ENCODE measurements around the gene IPO5. TPM values are rescaled to one million over a fixed set of nuclear protein-coding genes. Genes with fewer than 3 reads are reported as not detected.

Gene IPO5
- total RNA-seq, 1 experiment from 2014 or later, result 301 TPM

DNA sequence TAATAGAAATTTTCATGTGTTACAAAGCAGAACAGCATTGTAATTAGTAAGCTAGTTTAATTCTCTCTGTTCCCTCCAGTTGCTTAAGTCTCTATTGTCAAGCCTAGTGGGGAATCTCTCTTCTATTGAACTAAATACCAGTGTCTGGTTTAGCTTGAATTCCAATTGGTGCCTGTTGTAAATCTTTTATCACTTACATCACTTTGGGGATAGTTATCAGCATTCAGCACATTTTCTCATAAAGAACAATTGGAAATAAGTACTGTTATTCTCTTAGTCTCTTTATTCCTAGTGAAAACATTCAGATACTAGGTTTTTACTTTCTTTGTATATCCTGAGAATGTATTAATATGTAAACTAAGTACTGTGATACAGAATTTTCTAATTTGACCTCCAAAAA lies 25.2 kb downstream of the IPO5 start:
- Mint-ChIP-seq H3K4me1 (peaks cover 38% of the 10 kb centered on the region), H3K27ac (no peak overlapping the region), H3K4me3 (peak overlapping the region; percentile 89), H3K36me3 (peaks cover 18% of the 10 kb centered on the region), H3K27me3 (ENCODE audit: low read depth) (no peaks in the 10 kb centered on the region), H3K9me3 (no peaks in the 10 kb centered on the region)
- ChIA-PET CTCF (interaction anchor here (1.5 kb wide), 1 partner anchor 123 kb away, joined by 5 read pairs; no protein-coding TSS in a partner anchor), POLR2A (no interaction called here)
- DNase-seq (ENCODE audit: low spot score) (no peak), ATAC-seq (no peak)
- TF ChIP-seq EMX1 (CRISPR knock-in tag; IDR thresholded peaks at IDR 0.05), result no peak
- no peak for TF ChIP-seq FOXJ3 (CRISPR knock-in tag; IDR thresholded peaks at IDR 0.05; ENCODE audit: borderline replicate concordance)
- TF ChIP-seq RELA (CRISPR knock-in tag; IDR thresholded peaks at IDR 0.05; ENCODE audit: borderline replicate concordance), result no peak
- no peak for TF ChIP-seq NFYB (CRISPR knock-in tag; conservative IDR thresholded peaks at IDR 0.05; ENCODE audit: low read depth)
- TF ChIP-seq, protein P1, sequence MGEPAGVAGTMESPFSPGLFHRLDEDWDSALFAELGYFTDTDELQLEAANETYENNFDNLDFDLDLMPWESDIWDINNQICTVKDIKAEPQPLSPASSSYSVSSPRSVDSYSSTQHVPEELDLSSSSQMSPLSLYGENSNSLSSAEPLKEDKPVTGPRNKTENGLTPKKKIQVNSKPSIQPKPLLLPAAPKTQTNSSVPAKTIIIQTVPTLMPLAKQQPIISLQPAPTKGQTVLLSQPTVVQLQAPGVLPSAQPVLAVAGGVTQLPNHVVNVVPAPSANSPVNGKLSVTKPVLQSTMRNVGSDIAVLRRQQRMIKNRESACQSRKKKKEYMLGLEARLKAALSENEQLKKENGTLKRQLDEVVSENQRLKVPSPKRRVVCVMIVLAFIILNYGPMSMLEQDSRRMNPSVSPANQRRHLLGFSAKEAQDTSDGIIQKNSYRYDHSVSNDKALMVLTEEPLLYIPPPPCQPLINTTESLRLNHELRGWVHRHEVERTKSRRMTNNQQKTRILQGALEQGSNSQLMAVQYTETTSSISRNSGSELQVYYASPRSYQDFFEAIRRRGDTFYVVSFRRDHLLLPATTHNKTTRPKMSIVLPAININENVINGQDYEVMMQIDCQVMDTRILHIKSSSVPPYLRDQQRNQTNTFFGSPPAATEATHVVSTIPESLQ (CRISPR knock-in tag; IDR thresholded peaks at IDR 0.05), result no peak
- TF ChIP-seq, protein P2, sequence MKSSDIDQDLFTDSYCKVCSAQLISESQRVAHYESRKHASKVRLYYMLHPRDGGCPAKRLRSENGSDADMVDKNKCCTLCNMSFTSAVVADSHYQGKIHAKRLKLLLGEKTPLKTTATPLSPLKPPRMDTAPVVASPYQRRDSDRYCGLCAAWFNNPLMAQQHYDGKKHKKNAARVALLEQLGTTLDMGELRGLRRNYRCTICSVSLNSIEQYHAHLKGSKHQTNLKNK (CRISPR knock-in tag; IDR thresholded peaks at IDR 0.05), result no peak

DNA sequence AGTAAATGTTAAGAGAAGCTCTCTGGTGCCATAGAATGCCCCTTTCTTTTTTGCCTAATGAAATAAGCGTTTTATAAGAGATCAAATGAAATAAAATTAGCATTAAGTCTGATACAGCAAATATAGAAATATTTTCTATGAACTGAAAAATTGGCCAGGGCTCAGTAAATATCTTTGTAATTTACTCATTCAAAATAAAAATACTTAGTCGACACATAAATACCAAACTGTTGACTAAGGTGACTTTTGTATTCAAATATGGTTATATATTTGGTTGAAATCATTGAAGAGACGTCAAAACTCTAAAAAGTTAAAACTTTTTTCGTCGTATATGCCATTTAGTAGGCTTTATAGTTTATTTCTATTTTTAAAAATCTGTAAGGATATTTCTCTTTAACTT lies 25.6 kb downstream of the IPO5 start:
- H3K27ac Mint-ChIP-seq, result no peak overlapping the region
- H3K4me3 Mint-ChIP-seq, result peak overlapping the region; percentile 89
- no peak for ATAC-seq
- H3K27me3 Mint-ChIP-seq (ENCODE audit: low read depth), result no peaks in the 10 kb centered on the region
- TF ChIP-seq, protein P3, sequence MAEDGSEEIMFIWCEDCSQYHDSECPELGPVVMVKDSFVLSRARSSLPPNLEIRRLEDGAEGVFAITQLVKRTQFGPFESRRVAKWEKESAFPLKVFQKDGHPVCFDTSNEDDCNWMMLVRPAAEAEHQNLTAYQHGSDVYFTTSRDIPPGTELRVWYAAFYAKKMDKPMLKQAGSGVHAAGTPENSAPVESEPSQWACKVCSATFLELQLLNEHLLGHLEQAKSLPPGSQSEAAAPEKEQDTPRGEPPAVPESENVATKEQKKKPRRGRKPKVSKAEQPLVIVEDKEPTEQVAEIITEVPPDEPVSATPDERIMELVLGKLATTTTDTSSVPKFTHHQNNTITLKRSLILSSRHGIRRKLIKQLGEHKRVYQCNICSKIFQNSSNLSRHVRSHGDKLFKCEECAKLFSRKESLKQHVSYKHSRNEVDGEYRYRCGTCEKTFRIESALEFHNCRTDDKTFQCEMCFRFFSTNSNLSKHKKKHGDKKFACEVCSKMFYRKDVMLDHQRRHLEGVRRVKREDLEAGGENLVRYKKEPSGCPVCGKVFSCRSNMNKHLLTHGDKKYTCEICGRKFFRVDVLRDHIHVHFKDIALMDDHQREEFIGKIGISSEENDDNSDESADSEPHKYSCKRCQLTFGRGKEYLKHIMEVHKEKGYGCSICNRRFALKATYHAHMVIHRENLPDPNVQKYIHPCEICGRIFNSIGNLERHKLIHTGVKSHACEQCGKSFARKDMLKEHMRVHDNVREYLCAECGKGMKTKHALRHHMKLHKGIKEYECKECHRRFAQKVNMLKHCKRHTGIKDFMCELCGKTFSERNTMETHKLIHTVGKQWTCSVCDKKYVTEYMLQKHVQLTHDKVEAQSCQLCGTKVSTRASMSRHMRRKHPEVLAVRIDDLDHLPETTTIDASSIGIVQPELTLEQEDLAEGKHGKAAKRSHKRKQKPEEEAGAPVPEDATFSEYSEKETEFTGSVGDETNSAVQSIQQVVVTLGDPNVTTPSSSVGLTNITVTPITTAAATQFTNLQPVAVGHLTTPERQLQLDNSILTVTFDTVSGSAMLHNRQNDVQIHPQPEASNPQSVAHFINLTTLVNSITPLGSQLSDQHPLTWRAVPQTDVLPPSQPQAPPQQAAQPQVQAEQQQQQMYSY (CRISPR knock-in tag; IDR thresholded peaks at IDR 0.05), result no peak
- TF ChIP-seq TCF7 (CRISPR knock-in tag; IDR thresholded peaks at IDR 0.05; ENCODE audit: low read depth) (no peak), RELA (CRISPR knock-in tag; IDR thresholded peaks at IDR 0.05; ENCODE audit: borderline replicate concordance) (no peak), NR2C2 (CRISPR knock-in tag; IDR thresholded peaks at IDR 0.05) (no peak), ZNF121 (CRISPR knock-in tag; IDR thresholded peaks at IDR 0.05) (no peak), TEAD4 (CRISPR knock-in tag; IDR thresholded peaks at IDR 0.05) (no peak), KAT7 (CRISPR knock-in tag; IDR thresholded peaks at IDR 0.05; ENCODE audit: borderline replicate concordance) (no peak)
- TF ChIP-seq, protein P4, sequence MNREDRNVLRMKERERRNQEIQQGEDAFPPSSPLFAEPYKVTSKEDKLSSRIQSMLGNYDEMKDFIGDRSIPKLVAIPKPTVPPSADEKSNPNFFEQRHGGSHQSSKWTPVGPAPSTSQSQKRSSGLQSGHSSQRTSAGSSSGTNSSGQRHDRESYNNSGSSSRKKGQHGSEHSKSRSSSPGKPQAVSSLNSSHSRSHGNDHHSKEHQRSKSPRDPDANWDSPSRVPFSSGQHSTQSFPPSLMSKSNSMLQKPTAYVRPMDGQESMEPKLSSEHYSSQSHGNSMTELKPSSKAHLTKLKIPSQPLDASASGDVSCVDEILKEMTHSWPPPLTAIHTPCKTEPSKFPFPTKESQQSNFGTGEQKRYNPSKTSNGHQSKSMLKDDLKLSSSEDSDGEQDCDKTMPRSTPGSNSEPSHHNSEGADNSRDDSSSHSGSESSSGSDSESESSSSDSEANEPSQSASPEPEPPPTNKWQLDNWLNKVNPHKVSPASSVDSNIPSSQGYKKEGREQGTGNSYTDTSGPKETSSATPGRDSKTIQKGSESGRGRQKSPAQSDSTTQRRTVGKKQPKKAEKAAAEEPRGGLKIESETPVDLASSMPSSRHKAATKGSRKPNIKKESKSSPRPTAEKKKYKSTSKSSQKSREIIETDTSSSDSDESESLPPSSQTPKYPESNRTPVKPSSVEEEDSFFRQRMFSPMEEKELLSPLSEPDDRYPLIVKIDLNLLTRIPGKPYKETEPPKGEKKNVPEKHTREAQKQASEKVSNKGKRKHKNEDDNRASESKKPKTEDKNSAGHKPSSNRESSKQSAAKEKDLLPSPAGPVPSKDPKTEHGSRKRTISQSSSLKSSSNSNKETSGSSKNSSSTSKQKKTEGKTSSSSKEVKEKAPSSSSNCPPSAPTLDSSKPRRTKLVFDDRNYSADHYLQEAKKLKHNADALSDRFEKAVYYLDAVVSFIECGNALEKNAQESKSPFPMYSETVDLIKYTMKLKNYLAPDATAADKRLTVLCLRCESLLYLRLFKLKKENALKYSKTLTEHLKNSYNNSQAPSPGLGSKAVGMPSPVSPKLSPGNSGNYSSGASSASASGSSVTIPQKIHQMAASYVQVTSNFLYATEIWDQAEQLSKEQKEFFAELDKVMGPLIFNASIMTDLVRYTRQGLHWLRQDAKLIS (CRISPR knock-in tag; IDR thresholded peaks at IDR 0.05; ENCODE audit: borderline replicate concordance), result no peak
- TF ChIP-seq, protein P5, sequence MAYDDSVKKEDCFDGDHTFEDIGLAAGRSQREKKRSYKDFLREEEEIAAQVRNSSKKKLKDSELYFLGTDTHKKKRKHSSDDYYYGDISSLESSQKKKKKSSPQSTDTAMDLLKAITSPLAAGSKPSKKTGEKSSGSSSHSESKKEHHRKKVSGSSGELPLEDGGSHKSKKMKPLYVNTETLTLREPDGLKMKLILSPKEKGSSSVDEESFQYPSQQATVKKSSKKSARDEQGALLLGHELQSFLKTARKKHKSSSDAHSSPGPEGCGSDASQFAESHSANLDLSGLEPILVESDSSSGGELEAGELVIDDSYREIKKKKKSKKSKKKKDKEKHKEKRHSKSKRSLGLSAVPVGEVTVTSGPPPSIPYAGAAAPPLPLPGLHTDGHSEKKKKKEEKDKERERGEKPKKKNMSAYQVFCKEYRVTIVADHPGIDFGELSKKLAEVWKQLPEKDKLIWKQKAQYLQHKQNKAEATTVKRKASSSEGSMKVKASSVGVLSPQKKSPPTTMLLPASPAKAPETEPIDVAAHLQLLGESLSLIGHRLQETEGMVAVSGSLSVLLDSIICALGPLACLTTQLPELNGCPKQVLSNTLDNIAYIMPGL (CRISPR knock-in tag; IDR thresholded peaks at IDR 0.05), result no peak
- TF ChIP-seq, protein P6, sequence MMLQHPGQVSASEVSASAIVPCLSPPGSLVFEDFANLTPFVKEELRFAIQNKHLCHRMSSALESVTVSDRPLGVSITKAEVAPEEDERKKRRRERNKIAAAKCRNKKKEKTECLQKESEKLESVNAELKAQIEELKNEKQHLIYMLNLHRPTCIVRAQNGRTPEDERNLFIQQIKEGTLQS (CRISPR knock-in tag; conservative IDR thresholded peaks at IDR 0.05), result no peak
- TF ChIP-seq, protein P1 (CRISPR knock-in tag; IDR thresholded peaks at IDR 0.05), result no peak
- TF ChIP-seq, protein P7, sequence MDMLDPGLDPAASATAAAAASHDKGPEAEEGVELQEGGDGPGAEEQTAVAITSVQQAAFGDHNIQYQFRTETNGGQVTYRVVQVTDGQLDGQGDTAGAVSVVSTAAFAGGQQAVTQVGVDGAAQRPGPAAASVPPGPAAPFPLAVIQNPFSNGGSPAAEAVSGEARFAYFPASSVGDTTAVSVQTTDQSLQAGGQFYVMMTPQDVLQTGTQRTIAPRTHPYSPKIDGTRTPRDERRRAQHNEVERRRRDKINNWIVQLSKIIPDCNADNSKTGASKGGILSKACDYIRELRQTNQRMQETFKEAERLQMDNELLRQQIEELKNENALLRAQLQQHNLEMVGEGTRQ (CRISPR knock-in tag; IDR thresholded peaks at IDR 0.05), result no peak
- TF ChIP-seq, protein P2 (CRISPR knock-in tag; IDR thresholded peaks at IDR 0.05), result no peak
- H3K4me1 Mint-ChIP-seq, result peaks cover 38% of the 10 kb centered on the region
- peaks cover 19% of the 10 kb centered on the region for H3K36me3 Mint-ChIP-seq
- CTCF ChIA-PET, result interaction anchor here (1.5 kb wide), 1 partner anchor 123 kb away, joined by 5 read pairs; no protein-coding TSS in a partner anchor
- POLR2A ChIA-PET, result no interaction called here
- no peak for DNase-seq (ENCODE audit: low spot score)
- no peaks in the 10 kb centered on the region for H3K9me3 Mint-ChIP-seq

All from WTC11 (cell line).